Measurements from ENCODE around the gene PTPRA. TPM values are rescaled to one million over a fixed set of nuclear protein-coding genes. Genes with fewer than 3 reads are reported as not detected.
"Not testable (repeated sequence)": the region's sequence is repeated elsewhere in the genome, so short reads cannot be mapped to it uniquely, and the experiment has no call there.

Gene PTPRA
- total RNA-seq, 4 donors from 2014 or later: 73.4 to 110 (median 93.1) TPM

- no peak overlapping the region for H3K27ac ChIP-seq
- H3K36me3 ChIP-seq: peaks cover 15 to 24% of the 10 kb centered on the region in 2 donors
- peaks cover 9 to 16% of the 10 kb centered on the region in 2 donors for H3K4me1 ChIP-seq
- DNase-seq: no peak
- no peaks in the 10 kb centered on the region for H3K9me3 ChIP-seq
- H3K27me3 ChIP-seq: no peaks in the 10 kb centered on the region
- 88 to 90% methylated on average over 12 to 14 of the region's 14 CpGs for WGBS, 2 donors
- no peak overlapping the region for H3K4me3 ChIP-seq (replicated peaks in 1 of 3)
- intact Hi-C loops (cut with DNase I): no loop called here
- TF ChIP-seq POLR2A (IDR thresholded peaks at IDR 0.05) (no peak), CTCF (IDR thresholded peaks at IDR 0.05) (no peak)
Observed at GRCh38 chr20:3047486-3048419, 174.5 kb downstream of the PTPRA start.

- TF ChIP-seq CTCF (IDR thresholded peaks at IDR 0.05): no peak
- TF ChIP-seq POLR2A (IDR thresholded peaks at IDR 0.05): no peak
- Histone ChIP-seq H3K27ac (no peak overlapping the region), H3K4me1 (peaks cover 9 to 11% of the 10 kb centered on the region in 2 donors), H3K27me3 (no peaks in the 10 kb centered on the region), H3K9me3 (no peaks in the 10 kb centered on the region), H3K4me3 (replicated peaks in 1 of 3) (no peak overlapping the region), H3K36me3 (peaks cover 15 to 24% of the 10 kb centered on the region in 2 donors)
- intact Hi-C loops (cut with DNase I): loop anchor here (10.0 kb wide), 2 partner anchors 63 to 273 kb away; no protein-coding TSS in a partner anchor
- no peak for DNase-seq
- 72 to 85% methylated on average over 7 of the region's 7 CpGs for WGBS, 2 donors
Observed at GRCh38 chr20:3051385-3052019, 178.2 kb downstream of the PTPRA start.

GRCh38 chr20:3059489-3059888 is 186.2 kb downstream of the PTPRA start:
- TF ChIP-seq POLR2A (IDR thresholded peaks at IDR 0.05): no peak
- TF ChIP-seq CTCF (IDR thresholded peaks at IDR 0.05): no peak
- 93% methylated on average over 3 of the region's 3 CpGs; no CpG with 5 or more reads in 1 of the 2 donors for WGBS, 2 donors
- intact Hi-C loops (cut with DNase I): loop anchor here (10.0 kb wide), 2 partner anchors 55 to 265 kb away; no protein-coding TSS in a partner anchor
- H3K27me3 ChIP-seq: no peaks in the 10 kb centered on the region
- H3K4me1 ChIP-seq: peaks cover 0 to 5% of the 10 kb centered on the region in 2 donors
- H3K9me3 ChIP-seq: no peaks in the 10 kb centered on the region
- H3K4me3 ChIP-seq (replicated peaks in 1 of 3): no peak overlapping the region
- H3K36me3 ChIP-seq: no peaks in the 10 kb centered on the region
- H3K27ac ChIP-seq: no peak overlapping the region
- no peak for DNase-seq

- WGBS, 2 donors: 79 to 91% methylated on average over 6 of the region's 6 CpGs
- DNase-seq; intact Hi-C loops (cut with DNase I); H3K4me3 ChIP-seq (replicated peaks in 1 of 3); H3K27ac ChIP-seq; H3K27me3 ChIP-seq; H3K4me1 ChIP-seq; H3K36me3 ChIP-seq; H3K9me3 ChIP-seq: not testable (repeated sequence)
Observed at GRCh38 chr20:3064119-3064518, 190.8 kb downstream of the PTPRA start.

- H3K4me1 ChIP-seq: peaks cover 6 to 18% of the 10 kb centered on the region in 2 donors
- TF ChIP-seq POLR2A (IDR thresholded peaks at IDR 0.05) (no peak), CTCF (IDR thresholded peaks at IDR 0.05) (no peak)
- no peaks in the 10 kb centered on the region for H3K9me3 ChIP-seq
- WGBS, 2 donors: 83 to 88% methylated on average over 23 of the region's 23 CpGs
- no peak overlapping the region for H3K27ac ChIP-seq
- no peak for DNase-seq
- no peaks in the 10 kb centered on the region for H3K36me3 ChIP-seq
- intact Hi-C loops (cut with DNase I): no loop called here
- H3K27me3 ChIP-seq: no peaks in the 10 kb centered on the region
- no peak overlapping the region for H3K4me3 ChIP-seq (replicated peaks in 1 of 3)
Observed at GRCh38 chr20:3067139-3068014, 194.1 kb downstream of the PTPRA start.

Measured in thyroid gland (tissue), 4 donors.